Panc1 (cell line): ENCODE data around the gene ALOX12.

Source experiments
- CTCF ChIP-seq: fragments of 450-650 bp; IDR thresholded peaks from 2 replicates; pipeline ENCODE4 v1.5.1; 2017; ENCODE audit warnings: mild to moderate bottlenecking
- POLR2AphosphoS5 ChIP-seq: IDR thresholded peaks from 2 replicates; pipeline ENCODE4 v1.6.1; 2012; ENCODE audit warnings: mild to moderate bottlenecking, low read depth, low read length, moderate library complexity

GRCh38 chr17:6986676-6987075, 9.2 kb upstream of the ALOX12 start:
- TF ChIP-seq CTCF (no peak), POLR2AphosphoS5 (no peak)
